T-helper 1 cell treated with Interleukin-12 subunit alpha and Interleukin-12 subunit beta and Interleukin-4 antibody, amounts not matched to agents 30 μg/mL and 1 μg/mL, for 36 hours (primary cell): ENCODE results near the gene SMIM32.

Source experiments
- H3K27ac Mint-ChIP-seq: one replicate; pipeline ENCODE4 v1.8.0; 2021; ENCODE audit warnings: mild to moderate bottlenecking, mixed read lengths
- H3K27me3 Mint-ChIP-seq: one replicate; pipeline ENCODE4 v1.8.0; 2021; ENCODE audit warnings: low read depth, mixed read lengths
- H3K36me3 Mint-ChIP-seq: one replicate; pipeline ENCODE4 v1.8.0; 2021; ENCODE audit warnings: low read depth, mixed read lengths
- H3K4me1 Mint-ChIP-seq: one replicate; pipeline ENCODE4 v1.8.0; 2021; ENCODE audit warnings: low read depth, mixed read lengths
- H3K4me3 Mint-ChIP-seq: one replicate; pipeline ENCODE4 v1.8.0; 2021; ENCODE audit warnings: mild to moderate bottlenecking, moderate library complexity, mixed read lengths
- H3K9me3 Mint-ChIP-seq: one replicate; pipeline ENCODE4 v1.8.0; 2021; ENCODE audit warnings: mixed read lengths

Gene SMIM32

DNA sequence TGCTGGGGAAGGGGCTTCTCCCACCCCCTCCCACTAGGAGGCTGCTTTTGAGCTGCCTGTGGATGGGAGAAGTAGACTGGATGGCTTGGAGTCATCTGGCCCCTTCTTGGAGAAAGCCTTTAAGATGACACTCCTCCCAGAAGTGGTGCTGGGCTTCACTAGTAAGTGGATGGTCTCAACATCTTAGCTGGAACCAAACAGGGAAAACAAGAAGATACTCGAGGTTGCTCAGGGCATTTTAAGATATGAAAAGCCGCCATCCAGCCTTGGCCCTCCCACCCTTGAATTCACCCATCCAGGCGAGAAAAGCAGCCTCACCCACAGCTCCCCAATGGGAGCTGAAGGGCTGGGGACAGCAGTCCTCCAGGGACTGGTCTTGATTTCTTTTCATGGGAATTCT lies 7.8 kb upstream of the SMIM32 start:
- no peaks in the 10 kb centered on the region for H3K4me1 Mint-ChIP-seq
- H3K27me3 Mint-ChIP-seq: peaks cover 14% of the 10 kb centered on the region
- no peaks in the 10 kb centered on the region for H3K9me3 Mint-ChIP-seq
- H3K27ac Mint-ChIP-seq: no peak overlapping the region
- H3K36me3 Mint-ChIP-seq: no peaks in the 10 kb centered on the region
- no peak overlapping the region for H3K4me3 Mint-ChIP-seq

DNA sequence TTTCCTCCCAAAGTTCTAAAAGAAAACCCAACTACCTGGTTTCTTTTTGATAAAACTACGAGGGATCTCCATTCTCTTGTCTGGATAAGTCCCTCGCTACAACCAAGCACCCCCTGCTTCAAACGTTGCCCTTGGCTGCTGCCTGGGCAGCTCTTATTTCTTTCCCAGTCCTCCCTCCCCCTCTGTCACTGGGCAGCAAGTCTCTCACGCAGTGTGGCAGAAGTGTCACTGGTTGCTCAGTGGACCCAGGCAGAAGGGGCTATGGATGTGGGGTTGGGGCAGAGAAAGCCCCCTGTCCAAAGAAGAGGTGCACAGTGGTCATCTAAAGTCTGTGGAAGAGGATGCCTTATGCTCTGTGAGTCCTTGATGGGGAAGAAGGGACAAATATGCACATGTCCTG lies 7.2 kb upstream of the SMIM32 start:
- no peak overlapping the region for H3K27ac Mint-ChIP-seq
- peaks cover 14% of the 10 kb centered on the region for H3K27me3 Mint-ChIP-seq
- no peak overlapping the region for H3K4me3 Mint-ChIP-seq
- no peaks in the 10 kb centered on the region for H3K36me3 Mint-ChIP-seq
- H3K4me1 Mint-ChIP-seq: no peaks in the 10 kb centered on the region
- H3K9me3 Mint-ChIP-seq: no peaks in the 10 kb centered on the region

DNA sequence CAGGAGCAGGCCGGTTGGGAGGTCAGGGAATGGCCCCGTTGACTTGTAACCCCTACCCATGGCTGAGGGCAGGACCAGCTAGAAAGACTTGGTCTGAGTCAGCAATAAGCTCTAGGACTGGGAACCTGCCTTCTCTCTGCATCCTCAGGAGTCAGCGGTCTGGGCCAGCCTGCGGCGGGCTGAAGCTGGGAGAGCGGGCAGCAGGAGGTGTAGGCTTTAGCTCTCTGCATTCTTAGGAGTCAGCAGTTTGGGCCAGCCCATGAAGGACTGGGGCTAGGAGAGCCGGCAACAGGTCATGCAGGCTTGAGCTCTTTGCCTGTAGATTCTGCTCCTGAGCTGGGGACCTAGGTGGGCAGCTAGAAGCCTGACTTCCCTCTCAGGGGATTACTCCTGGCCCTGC lies 6.4 kb upstream of the SMIM32 start:
- H3K9me3 Mint-ChIP-seq: no peaks in the 10 kb centered on the region
- no peaks in the 10 kb centered on the region for H3K4me1 Mint-ChIP-seq
- no peaks in the 10 kb centered on the region for H3K36me3 Mint-ChIP-seq
- H3K27ac Mint-ChIP-seq: no peak overlapping the region
- H3K4me3 Mint-ChIP-seq: no peak overlapping the region
- peaks cover 14% of the 10 kb centered on the region for H3K27me3 Mint-ChIP-seq

DNA sequence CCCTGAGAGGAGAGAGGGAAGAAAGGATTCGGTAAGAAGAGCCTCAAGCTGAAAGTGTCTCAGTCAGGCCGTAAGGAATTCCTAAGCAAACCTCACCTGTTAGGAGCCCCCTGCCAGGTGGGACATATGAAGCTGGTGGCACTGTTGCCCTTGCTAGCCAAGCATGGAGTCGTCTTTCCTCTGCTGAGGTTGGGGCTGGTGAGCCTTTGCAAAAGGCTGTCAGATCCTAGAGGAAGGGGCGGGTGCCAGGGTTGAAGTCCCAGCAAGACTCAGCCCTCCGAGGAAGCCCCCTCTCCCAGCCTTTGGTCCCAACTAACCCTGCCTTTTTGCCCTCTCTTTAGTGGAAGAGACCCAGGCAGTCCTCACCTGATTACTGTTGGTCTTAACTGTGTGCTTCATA lies 5.5 kb upstream of the SMIM32 start:
- Mint-ChIP-seq H3K9me3 (no peaks in the 10 kb centered on the region), H3K4me3 (no peak overlapping the region), H3K36me3 (no peaks in the 10 kb centered on the region), H3K27ac (no peak overlapping the region), H3K4me1 (no peaks in the 10 kb centered on the region), H3K27me3 (peaks cover 22% of the 10 kb centered on the region)

DNA sequence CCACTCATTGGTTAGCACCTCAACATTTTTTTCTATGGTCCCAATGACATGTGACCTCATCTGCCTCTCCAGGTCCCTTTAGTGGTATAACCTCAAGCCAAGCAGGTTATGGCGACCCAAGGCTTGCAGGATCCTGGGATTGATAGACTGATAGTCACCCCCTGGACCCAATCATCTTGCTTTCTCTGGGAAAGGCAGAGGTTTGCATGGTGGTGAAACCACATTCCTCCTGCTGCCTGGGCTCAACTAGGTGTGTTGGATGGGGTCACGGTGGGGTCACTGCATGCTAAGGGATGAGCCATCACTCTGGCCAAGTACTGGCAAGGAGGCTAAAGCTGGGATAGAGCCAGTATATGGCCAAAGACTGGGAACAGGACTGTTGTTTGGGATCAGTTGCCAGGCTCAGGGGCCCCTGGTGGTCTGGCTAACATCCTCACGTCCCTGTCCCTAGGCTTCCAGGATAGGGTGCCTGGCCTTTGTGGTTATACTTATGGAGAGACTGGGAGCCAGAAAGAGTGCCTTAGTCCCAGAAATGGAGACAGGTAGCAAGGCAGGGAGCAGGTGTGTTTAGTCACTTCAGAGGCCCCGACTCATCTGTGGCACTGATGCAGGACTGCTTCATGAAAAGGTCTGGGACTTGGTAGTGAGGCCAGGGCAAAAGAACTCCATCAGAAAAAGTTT lies 4.6 kb upstream of the SMIM32 start:
- Mint-ChIP-seq H3K27me3 (peaks cover 23% of the 10 kb centered on the region), H3K27ac (no peak overlapping the region), H3K4me3 (no peak overlapping the region), H3K4me1 (no peaks in the 10 kb centered on the region), H3K9me3 (no peaks in the 10 kb centered on the region), H3K36me3 (no peaks in the 10 kb centered on the region)

DNA sequence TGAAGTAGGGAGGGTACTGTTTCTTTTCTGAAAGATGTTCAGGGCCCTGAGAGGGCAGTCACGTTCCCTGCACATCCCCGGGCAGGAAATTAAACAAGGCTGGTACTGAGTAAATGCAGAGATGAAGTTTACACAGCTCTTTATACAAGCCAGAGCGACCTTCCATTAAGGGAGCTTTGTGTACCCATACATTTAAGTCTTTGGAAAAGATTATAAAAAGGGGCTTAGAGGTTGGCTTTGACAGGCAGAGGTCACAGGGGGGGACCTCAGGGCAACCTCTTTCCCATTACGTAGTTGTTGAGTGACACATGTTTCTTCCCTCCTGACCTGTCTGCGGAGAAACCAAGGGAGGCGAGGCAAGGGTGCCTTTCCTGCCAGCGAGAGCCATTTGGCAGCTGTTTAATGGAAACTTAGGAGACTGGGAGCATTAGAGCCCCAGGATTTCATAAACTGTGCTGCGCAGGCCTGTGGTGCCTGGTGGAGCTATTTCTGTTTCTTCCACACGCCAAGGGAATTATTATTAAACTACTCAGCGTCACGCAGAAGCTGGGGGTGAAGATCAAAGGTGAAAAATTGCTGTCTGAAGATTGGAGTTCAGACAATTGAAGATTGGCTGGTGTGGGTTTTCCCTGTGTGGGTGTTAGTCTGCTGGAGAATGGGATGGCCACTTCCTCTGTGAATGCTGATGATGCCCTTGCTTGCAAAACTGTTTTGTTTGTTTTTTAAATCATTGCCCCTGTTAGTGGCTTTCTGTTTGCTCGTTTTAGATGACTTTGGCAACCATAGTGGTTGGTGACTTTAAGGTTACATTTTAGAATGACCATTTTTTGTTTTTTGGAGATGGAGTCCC lies 3.2 kb upstream of the SMIM32 start:
- H3K27me3 Mint-ChIP-seq: peaks cover 23% of the 10 kb centered on the region
- H3K4me3 Mint-ChIP-seq: no peak overlapping the region
- H3K4me1 Mint-ChIP-seq: no peaks in the 10 kb centered on the region
- no peaks in the 10 kb centered on the region for H3K36me3 Mint-ChIP-seq
- no peak overlapping the region for H3K27ac Mint-ChIP-seq
- no peaks in the 10 kb centered on the region for H3K9me3 Mint-ChIP-seq

DNA sequence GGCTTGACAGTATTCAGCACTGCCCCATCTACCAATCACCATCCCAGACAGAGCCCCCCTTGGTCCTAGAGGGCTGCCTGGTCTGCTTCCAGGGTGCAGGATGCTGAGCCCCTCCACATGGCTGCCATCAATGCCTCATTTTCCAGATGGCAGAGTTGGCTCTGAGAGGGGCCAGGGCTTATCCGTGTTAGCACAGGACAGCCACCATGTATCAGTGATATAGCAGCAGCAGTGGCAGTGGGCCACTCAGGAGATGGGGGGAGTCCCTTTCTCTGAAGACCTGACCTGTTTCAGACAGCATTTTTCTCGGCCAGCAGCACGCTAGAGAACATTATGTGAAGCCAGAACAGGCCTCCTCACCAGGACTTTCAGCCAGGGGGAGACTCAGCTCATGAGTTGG lies 1.6 kb upstream of the SMIM32 start:
- H3K9me3 Mint-ChIP-seq: no peaks in the 10 kb centered on the region
- H3K36me3 Mint-ChIP-seq: no peaks in the 10 kb centered on the region
- no peaks in the 10 kb centered on the region for H3K4me1 Mint-ChIP-seq
- H3K27me3 Mint-ChIP-seq: peaks cover 36% of the 10 kb centered on the region
- H3K4me3 Mint-ChIP-seq: no peak overlapping the region
- no peak overlapping the region for H3K27ac Mint-ChIP-seq

DNA sequence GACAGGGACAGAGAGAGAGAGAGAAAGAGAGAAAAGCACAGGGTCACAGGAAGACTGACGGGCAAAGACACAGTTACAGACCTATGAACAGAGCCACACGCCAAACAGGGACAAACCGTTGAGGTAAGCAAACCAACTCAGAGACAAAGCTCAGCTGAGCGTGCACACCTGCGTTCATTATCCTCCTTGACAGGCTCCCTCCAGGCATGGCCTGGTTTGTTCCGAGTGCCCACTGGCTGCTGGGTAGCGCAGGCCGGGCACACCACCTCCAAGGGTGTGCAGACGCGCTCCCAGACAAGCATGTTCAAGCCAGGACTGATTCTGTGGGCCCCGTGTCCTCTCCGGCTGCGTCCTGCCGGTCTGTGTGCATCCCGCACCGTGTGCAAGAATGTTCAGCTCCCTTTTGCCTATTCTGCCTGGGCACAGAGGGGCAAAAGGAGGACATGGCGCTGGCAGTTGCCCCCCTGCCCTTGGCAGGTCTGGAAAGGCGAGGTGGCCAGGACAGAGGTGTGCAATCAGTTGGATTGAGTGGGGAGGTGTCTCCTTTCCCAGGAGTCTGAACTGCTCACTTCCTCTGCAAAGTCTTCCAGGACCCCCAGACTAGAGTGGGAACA lies 467 bp upstream of the SMIM32 start:
- H3K36me3 Mint-ChIP-seq: no peaks in the 10 kb centered on the region
- H3K4me3 Mint-ChIP-seq: no peak overlapping the region
- H3K27me3 Mint-ChIP-seq: peaks cover 40% of the 10 kb centered on the region
- H3K4me1 Mint-ChIP-seq: no peaks in the 10 kb centered on the region
- no peak overlapping the region for H3K27ac Mint-ChIP-seq
- H3K9me3 Mint-ChIP-seq: no peaks in the 10 kb centered on the region

DNA sequence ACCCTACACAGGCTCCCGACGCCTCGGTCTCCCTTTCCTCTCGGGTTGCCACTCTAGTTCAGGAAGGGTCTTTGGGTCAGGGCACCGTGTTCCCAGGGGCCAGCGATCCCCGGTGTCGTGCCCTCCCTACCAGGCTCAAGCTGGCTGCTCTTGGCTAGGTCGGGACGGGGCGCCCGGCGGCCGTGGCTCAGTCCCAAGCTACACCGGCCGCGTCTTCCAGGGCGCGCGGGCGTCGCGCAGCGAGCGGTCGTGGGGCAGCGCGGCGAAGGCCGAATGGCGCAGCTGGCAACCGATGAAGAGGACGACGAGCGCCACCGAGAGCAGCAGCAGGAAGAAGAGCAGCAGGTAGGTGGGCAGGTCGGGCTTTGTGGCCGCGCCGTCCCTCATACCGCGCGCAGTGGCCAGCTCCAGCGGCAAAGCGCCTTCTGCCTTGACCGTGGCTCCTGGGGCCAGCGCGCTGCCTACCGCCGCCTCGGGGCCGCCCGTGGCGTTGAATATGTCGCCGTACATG lies 892 bp downstream of the SMIM32 start:
- Mint-ChIP-seq H3K4me1 (no peaks in the 10 kb centered on the region), H3K9me3 (no peaks in the 10 kb centered on the region), H3K4me3 (no peak overlapping the region), H3K36me3 (no peaks in the 10 kb centered on the region), H3K27ac (no peak overlapping the region), H3K27me3 (peaks cover 40% of the 10 kb centered on the region)

DNA sequence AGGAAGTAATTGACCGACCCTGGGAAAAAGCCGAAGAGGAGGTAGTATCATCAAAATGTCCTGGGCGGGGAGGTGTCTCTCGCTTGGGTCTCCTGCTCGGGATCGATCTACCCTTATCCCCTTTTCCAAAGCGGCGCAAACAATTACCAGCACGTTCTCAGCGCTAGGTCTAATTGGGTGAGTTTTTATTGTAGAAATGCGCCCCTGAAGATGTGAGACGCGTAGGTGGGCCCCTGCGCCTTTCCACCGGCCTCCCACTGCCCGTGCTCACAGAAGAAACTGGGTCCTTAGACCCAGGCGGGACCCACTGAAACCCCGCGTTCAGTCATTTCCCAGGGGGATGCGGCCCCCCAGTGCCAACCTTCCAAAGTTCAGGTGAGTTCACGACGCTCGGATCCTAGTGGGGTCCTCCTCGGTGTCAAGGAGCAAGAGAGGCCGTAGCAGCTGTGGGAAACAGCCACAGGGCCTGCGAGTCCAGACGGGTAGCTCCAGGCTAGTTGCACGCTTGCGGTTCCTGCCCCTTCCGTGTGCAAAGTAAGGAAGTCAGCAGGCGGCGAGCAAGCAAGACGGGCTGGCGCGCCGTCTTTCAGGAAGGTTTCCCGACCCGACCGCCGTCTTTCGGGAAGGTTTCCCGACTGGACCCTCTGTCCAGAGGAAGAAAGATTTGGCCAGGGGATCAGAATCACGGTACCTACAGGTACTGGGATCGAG lies 1.5 kb downstream of the SMIM32 start:
- Mint-ChIP-seq H3K27me3 (peaks cover 40% of the 10 kb centered on the region), H3K27ac (no peak overlapping the region), H3K9me3 (no peaks in the 10 kb centered on the region), H3K4me3 (no peak overlapping the region), H3K4me1 (no peaks in the 10 kb centered on the region), H3K36me3 (no peaks in the 10 kb centered on the region)

DNA sequence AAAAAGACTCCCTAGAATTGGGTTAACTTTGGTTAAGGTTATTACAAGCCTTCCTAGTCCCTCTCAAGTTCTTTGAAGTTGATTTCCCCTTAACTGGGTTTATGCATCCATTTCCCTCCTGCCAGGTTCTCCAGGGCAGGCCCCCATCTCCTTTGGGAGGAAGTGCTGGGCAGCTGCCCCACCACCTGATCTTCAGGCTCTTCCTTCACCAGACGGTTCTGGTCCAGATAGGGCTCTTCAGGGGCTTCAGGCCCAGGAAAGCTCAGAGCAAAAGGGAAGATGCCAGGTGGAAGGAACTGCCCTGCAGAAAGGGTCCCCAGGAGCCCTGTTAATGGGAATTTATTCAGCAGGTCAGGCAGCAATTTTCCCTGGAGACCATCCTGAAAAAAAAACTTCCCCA lies 2.1 kb downstream of the SMIM32 start:
- Mint-ChIP-seq H3K4me1 (no peaks in the 10 kb centered on the region), H3K4me3 (no peak overlapping the region), H3K27me3 (peaks cover 40% of the 10 kb centered on the region), H3K36me3 (no peaks in the 10 kb centered on the region), H3K27ac (no peak overlapping the region), H3K9me3 (no peaks in the 10 kb centered on the region)

DNA sequence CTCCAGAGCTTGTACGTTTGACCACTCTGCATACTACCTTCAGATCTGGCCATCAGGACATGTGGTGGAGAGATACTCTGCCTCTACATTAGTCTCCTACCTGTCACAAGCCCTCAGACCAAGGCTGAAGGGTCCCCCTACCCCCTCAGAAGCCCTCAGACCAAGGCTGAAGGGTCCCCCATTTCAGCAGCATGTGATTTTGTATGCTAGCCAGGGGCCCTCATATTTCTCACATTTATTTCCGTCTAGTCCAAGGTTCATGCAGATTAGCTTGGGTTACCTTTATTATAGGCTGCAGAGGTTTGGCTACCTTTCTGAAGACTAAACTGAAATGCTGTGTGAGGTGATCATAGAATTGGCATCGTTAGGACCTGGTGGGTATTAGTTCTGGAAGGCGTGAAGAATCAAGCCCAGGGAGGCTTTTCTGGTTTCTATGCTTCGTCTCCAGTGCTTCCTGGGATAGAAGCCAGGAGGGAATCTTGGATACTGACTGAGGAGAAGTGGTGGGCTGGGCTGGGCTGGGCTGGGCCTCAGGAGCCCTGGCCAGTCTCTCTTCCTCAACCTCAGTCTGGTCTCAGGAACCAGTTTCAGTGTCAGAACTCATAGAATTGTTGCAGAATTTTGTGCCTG lies 2.8 kb downstream of the SMIM32 start:
- H3K36me3 Mint-ChIP-seq: no peaks in the 10 kb centered on the region
- no peaks in the 10 kb centered on the region for H3K9me3 Mint-ChIP-seq
- H3K4me3 Mint-ChIP-seq: no peak overlapping the region
- H3K4me1 Mint-ChIP-seq: no peaks in the 10 kb centered on the region
- no peak overlapping the region for H3K27ac Mint-ChIP-seq
- peaks cover 40% of the 10 kb centered on the region for H3K27me3 Mint-ChIP-seq

DNA sequence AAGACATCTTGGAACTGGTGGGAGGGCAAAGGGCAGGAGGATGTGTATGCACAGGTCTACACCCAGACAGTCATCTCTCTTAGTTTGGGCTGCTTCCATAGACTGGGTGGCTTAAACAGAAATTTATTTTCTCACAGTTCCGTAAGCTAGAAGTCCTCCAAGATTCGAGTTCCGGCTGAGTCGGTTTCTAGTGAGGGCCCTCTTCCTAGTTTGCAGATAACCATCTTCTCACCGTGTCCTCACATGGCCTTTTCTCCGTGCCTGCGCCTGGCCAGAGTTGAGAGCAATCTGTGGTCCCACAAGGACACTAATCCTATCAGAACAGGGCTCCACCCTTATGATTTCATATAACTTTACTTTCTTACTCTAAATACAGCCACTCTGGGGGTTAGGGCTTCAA lies 4.1 kb downstream of the SMIM32 start:
- H3K4me3 Mint-ChIP-seq: no peak overlapping the region
- H3K27ac Mint-ChIP-seq: no peak overlapping the region
- H3K4me1 Mint-ChIP-seq: no peaks in the 10 kb centered on the region
- no peaks in the 10 kb centered on the region for H3K9me3 Mint-ChIP-seq
- H3K27me3 Mint-ChIP-seq: peaks cover 36% of the 10 kb centered on the region
- H3K36me3 Mint-ChIP-seq: no peaks in the 10 kb centered on the region

DNA sequence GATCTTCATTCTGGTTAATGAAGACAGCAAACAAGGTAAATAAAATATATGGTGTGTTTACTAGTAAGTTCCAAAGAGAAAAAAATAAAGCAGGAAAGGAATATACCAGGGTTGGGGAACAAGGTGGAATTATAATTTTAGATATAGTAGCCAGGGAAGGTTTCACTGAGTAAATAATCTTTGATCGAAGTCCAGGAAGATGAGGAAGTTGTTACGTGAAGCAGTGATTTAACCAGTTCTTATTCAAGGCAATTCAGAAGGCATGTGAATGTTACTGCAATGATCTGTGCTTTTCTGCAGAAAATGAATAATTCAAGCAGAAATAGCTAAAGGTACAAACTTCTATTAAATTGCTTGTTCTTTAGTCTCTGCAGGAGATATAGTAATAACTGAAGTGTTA lies 6.2 kb downstream of the SMIM32 start:
- Mint-ChIP-seq H3K27ac (no peak overlapping the region), H3K4me3 (no peak overlapping the region), H3K27me3 (peaks cover 23% of the 10 kb centered on the region), H3K36me3 (no peaks in the 10 kb centered on the region), H3K9me3 (no peaks in the 10 kb centered on the region), H3K4me1 (no peaks in the 10 kb centered on the region)
